Stimulated activated CD4-positive, alpha-beta T cell treated with anti-CD3 and anti-CD28 coated beads, TNF-alpha, amount 100 ng/mL, for 4 hours (primary cell): Measurements from ENCODE around the gene CACNG4.

Experiments used
- DNase-seq, 3 experiments: peaks; one replicate each; pipeline ENCODE4 v3.0.0-alpha.2; 2020; ENCODE audit warnings: low read depth in 3 of 3

The CACNG4 gene

DNA sequence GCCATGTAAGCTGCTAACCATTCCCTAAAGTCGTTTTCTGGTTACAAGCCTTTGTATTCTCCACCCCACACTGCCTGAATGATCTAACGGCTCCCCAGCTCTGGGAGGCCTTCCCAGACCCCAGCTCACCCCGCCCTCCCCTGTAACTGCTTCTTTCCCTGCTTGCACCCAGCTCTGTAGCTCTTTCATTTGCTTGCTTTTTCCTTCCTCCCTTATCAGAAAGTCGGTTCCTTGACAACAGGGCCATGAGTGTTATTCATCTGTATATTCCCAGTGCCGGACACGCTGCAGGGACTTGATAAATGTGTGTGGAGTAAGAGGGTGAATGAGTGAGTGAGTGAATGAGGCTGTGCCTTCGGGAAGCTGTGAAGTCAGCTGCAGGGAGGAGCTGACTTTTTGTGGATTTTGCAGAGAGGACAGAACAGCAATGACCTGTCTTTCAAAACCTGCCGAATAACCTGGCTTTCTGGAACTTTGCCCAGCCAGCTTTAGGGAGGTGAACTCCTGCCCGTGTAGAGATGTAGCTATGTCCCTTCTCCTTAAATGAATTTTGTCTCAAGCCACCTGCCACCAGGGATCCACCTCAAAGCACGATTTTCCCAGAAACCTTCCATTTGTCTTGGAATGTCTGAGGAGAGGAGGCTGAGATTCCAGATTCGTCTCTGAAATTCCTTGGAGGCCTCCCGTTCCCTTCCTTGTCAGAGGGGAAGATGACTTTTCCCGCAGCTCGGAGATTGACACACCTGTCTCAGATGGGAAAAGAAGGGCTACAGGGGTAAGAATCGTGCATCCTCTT, 20.0 kb upstream of the CACNG4 start:
- DNase-seq: no peak

DNA sequence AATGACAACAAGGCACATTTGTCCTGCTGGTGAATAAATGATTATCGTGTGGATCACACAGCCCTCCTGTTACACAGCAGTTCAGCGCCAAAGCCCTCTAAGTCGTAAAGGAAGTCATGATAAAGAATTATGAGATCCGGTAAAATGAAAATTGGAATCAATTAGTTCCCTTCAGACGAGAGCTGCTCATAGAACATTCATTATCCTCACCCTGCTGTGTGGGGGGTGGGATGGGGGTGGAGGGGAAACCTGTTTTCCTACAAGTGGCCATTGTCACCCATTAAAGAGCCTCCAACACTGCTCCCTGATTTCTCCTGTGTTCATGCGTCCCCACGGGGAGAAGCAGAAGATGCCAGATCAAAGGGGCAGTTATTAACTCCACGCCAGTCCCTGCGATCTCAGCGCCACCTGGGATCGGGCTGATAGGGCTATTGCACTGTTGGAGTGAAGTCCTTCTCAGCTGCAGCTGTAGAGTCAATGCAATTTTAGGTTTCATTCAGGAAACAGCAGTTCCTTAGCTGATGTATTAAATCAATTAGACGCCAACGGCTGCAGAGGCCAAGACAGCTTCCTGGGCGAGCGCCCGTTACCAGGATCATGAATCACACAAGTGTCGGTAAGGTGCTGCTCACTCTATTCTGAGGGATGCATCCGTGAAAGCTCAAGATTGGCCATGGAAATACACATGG, 19.2 kb upstream of the CACNG4 start:
- no peak for DNase-seq

- DNase-seq: no peak
Measured at GRCh38 chr17:66946251-66946650, 18.3 kb upstream of the CACNG4 start.

DNA sequence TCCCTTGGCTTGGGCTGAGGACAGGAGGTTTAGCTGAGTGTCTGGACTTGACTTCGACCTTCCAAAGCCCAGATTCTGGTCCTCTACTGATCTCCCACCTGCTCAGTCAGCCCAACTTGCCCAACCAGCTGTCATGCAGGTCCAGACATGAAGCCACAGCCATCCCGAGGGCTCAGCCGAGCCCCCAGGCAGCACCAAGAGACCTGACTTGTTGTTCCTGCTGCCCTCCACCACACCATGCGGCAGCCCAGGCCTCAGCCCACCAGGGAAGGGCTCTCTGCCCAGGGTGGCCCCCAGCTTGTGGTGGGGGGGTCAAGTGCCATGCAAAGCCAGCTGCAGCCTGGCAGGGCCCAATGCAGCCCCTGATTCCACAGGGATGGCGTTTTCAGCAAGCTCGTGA, 17.2 kb upstream of the CACNG4 start:
- no peak for DNase-seq

- no peak for DNase-seq
Measured at GRCh38 chr17:66948061-66948750, 16.3 kb upstream of the CACNG4 start.

DNA sequence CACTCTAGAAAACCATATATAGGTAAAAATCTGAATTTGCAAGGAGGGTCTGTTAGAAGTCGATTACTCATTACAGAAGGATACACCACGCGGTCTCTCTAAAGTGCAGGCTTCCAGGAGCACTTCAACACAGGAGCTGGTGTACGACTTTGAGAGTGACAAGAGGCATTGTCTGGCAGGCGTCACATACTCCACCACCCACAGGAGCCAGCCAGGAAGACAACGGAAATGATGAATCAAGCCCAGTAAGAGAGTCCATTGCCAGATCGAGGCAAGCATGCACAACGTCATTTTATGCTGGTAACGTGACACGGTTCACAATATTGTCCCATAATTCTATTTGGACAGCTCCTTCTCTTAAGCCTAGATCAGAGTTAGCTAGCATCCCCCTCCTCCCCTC, 15.0 kb upstream of the CACNG4 start:
- no peak for DNase-seq

GRCh38 chr17:66950325-66950724, 14.2 kb upstream of the CACNG4 start:
- DNase-seq: no peak

GRCh38 chr17:66950886-66951604, 13.5 kb upstream of the CACNG4 start:
- DNase-seq: no peak

DNA sequence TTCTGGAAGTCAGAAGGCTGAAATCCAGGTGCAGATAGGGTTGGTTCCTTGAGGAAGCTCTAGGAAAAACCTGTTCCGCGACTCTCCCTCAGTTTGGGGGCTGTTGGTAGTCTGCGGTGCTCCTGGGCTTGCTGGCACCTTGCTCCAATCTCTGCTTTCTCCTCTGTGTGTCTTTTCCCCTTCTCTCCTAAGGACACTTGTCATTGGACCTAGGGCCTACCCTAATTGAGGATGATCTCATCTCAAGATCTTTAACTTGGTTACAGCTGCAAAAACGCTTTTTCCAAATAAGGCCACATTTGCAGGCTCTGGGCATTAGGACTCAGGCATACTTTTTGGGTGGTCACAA, 12.9 kb upstream of the CACNG4 start:
- no peak for DNase-seq

- no peak for DNase-seq
Measured at GRCh38 chr17:66952031-66952524, 12.4 kb upstream of the CACNG4 start.

- DNase-seq: no peak
Measured at GRCh38 chr17:66952681-66953629, 11.6 kb upstream of the CACNG4 start.

DNA sequence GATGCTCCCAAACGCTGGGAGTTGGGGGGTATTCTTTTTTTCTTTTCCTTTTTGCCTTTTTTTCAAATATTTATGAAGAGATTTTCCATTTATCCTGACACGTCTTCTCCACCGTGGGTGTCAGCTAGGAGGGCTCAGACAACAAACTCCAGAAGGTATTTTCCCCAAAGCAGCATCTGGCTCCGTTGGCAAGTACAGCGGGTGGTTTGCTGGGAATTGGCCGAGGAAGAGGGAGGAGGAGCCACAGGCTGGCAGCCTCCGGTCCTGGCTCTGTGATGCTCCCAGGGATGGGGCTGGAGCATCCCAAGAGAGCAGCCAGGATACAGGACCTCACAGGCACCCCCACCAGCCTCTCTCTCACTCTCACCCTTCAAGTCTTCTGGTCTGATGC, 10.9 kb upstream of the CACNG4 start:
- no peak for DNase-seq

DNA sequence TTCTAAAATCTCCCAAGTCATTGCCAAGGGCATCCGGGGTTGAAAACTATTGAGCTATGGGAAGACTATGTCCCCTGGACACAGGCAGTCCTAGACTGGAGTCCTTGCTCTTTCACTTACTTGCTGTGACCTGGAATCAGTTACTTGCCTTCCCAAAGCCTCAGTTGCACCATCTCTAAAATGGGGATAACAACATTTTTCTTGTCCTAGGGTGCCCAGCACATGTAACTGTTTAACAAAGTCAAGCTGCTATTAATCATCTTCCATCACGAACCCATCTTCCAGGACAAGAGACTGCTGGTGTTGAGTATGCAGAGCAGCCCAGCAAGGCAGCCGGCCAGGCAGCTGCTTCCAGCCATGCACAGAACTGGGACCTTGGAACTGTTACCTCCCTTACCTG, 9.9 kb upstream of the CACNG4 start:
- no peak for DNase-seq

- no peak for DNase-seq
Measured at GRCh38 chr17:66955821-66956220, 8.7 kb upstream of the CACNG4 start.

GRCh38 chr17:66956941-66957340, 7.6 kb upstream of the CACNG4 start:
- no peak for DNase-seq

GRCh38 chr17:66957343-66957742, 7.2 kb upstream of the CACNG4 start:
- DNase-seq: no peak

DNA sequence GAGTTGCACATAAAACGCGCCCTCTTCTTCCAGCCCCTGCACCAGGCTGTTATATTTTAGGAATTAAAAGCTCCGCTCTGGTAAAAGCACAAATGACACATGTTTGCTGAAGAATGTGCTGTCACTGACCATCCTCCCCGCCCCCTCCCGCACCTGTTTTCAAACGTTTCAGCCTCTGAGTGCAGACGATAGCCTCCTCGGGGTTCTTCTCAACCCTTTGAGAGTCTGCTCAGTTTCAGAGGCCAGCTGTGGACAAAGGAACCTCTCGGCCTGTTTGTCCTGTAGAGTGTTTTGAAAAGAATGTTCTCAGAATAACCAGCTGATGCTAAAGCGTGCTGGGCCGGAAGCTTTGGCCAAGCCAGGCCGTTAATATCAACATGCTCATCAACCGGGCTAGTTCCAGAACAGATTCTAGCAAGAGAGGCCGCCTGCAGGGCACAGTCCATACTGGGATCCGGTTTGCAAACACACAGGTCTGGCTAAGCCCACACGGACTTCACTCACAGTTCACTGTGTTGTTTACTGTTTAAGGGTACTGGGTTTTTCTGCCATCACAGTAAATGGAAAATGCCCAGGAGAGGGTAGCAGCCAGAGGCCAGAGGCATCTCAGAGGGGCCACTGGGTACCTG, 6.4 kb upstream of the CACNG4 start:
- no peak for DNase-seq

DNA sequence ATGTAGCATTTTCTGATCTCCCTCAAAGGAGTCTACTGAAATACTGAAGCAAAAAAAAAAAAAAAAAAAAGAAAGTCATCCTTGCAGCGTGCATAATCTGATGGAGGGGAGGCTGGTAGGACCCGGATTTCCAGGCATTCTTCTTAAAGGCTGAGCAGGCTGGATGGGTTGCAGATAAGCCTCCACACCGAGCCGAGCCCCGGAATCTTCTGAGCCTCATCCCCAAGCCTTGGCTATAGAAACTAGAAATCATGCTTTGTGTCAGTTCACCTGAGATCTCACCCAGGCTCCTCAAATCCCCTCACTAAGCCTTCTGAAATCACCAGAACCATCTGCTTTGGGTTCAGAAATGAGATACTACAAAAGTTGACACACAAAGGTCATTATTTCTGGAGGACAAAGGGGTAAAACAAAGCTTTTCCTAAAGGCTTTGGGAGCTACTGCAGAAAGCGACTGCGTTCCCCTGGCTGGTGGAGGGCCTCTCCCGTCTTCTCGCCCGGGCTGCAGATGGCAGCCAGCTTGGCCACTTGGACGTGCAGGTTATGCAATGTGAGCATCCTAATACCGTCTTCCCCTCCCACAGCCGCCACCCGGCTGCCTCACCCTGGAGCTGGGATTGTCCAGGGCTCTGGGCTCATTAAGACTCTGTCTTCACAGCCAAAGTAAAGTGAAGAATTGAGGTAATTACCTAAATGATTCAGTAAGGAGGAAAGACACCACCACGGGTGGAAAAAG, 4.7 kb upstream of the CACNG4 start:
- DNase-seq: no peak

DNA sequence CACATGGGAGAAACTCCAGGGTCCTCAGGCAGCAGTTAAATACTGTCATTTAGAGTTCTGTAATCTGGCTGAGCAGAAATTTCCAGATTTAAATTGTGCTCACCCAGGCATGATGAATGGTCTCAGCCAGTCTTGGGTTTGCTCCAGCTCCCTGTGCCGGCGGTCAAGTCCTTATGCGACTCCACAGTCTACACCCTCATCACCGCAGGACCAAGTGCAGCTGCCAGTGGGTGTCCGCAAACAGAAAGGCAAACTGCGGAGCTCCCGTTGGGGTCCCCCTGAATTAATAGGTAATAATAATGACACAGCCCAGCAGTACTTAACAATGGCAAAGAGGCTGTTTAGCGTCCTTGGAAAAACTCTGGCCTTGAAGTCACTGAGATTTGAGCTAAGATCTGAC, 3.9 kb upstream of the CACNG4 start:
- DNase-seq: no peak

DNA sequence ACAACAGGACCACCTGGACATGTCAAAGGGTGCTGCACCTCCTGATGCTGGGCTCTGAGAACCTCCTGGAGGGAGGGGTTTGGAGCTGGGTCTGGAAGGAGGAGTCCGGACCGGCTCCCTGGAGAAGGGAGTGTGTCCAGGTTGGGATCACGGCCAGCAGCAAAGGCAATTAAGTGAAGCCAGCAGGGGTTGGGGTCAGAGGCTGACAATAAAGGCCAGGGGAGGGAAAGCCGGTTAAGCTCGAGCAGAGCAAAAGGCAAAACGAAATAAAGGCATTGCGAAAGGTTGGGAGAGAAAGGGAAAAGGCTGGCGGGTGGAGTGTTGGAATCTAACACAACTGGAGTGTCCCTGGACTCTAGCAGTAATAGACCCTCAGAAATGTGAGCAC, 992 bp upstream of the CACNG4 start:
- no peak for DNase-seq
